Ectodermal cell (in vitro differentiated cells): ENCODE results near the gene TBC1D7.

Experiments used
- H3K27ac ChIP-seq: 2 replicates; pipeline ENCODE4 v1.7.0; 2013; ENCODE audit warnings: mild to moderate bottlenecking, low read depth, low read length; ENCODE audit not compliant: insufficient read depth, poor library complexity, severe bottlenecking
- H3K27me3 ChIP-seq: 2 replicates; pipeline ENCODE4 v1.7.0; 2013; ENCODE audit warnings: mild to moderate bottlenecking, low read length; ENCODE audit not compliant: insufficient read depth, control insufficient read depth, poor library complexity, severe bottlenecking
- H3K36me3 ChIP-seq: one replicate; pipeline ENCODE4 v1.7.0; 2013; ENCODE audit warnings: low read length; ENCODE audit not compliant: control insufficient read depth, insufficient read depth
- H3K4me1 ChIP-seq: one replicate; pipeline ENCODE4 v1.7.0; 2013; ENCODE audit warnings: low read length; ENCODE audit not compliant: control insufficient read depth, insufficient read depth
- H3K4me3 ChIP-seq: 2 replicates; pipeline ENCODE4 v1.7.0; 2013; ENCODE audit warnings: low read depth, low read length, control low read depth; ENCODE audit not compliant: insufficient read depth
- H3K9me3 ChIP-seq: 2 replicates; pipeline ENCODE4 v1.7.0; 2013; ENCODE audit warnings: mild to moderate bottlenecking, low read length, moderate library complexity; ENCODE audit not compliant: control insufficient read depth
- WGBS, 2 experiments: methylation state at CpG; one replicate each; pipeline ENCODE4 v1.1.7; 2013; ENCODE audit warnings: missing lambda C conversion rate in 2 of 2; 5-methylcytosine and 5-hydroxymethylcytosine counted together

TBC1D7 gene

GRCh38 chr6:13273931-13274706, 54.2 kb downstream of the TBC1D7 start:
- H3K27ac ChIP-seq: no peak overlapping the region
- H3K4me3 ChIP-seq: no peak overlapping the region
- no peaks in the 10 kb centered on the region for H3K36me3 ChIP-seq
- no peaks in the 10 kb centered on the region for H3K9me3 ChIP-seq
- no peaks in the 10 kb centered on the region for H3K27me3 ChIP-seq
- no peaks in the 10 kb centered on the region for H3K4me1 ChIP-seq
- 92 to 94% methylated on average over 20 to 21 of the region's 21 CpGs for WGBS, 2 experiments

- H3K36me3 ChIP-seq: no peaks in the 10 kb centered on the region
- no peak overlapping the region for H3K4me3 ChIP-seq
- no peaks in the 10 kb centered on the region for H3K9me3 ChIP-seq
- 90 to 94% methylated on average over 8 to 9 of the region's 10 CpGs for WGBS, 2 experiments
- no peaks in the 10 kb centered on the region for H3K4me1 ChIP-seq
- H3K27ac ChIP-seq: no peak overlapping the region
- no peaks in the 10 kb centered on the region for H3K27me3 ChIP-seq
Measured at GRCh38 chr6:13273202-13273930, 55.0 kb downstream of the TBC1D7 start.

GRCh38 chr6:13272131-13273046, 55.9 kb downstream of the TBC1D7 start:
- Histone ChIP-seq H3K4me1 (no peaks in the 10 kb centered on the region), H3K27me3 (no peaks in the 10 kb centered on the region), H3K4me3 (no peak overlapping the region), H3K9me3 (no peaks in the 10 kb centered on the region), H3K27ac (no peak overlapping the region), H3K36me3 (no peaks in the 10 kb centered on the region)
- WGBS, 2 experiments: 92 to 94% methylated on average over 24 of the region's 24 CpGs

- Histone ChIP-seq H3K36me3 (no peaks in the 10 kb centered on the region), H3K4me3 (no peak overlapping the region), H3K4me1 (no peaks in the 10 kb centered on the region), H3K27me3 (no peaks in the 10 kb centered on the region), H3K27ac (no peak overlapping the region), H3K9me3 (no peaks in the 10 kb centered on the region)
- WGBS, 2 experiments: 54 to 64% methylated on average over 8 of the region's 8 CpGs
Measured at GRCh38 chr6:13268913-13269518, 59.3 kb downstream of the TBC1D7 start.

GRCh38 chr6:13267142-13267651, 61.1 kb downstream of the TBC1D7 start:
- no peaks in the 10 kb centered on the region for H3K4me1 ChIP-seq
- H3K27ac ChIP-seq: no peak overlapping the region
- no peaks in the 10 kb centered on the region for H3K27me3 ChIP-seq
- no peaks in the 10 kb centered on the region for H3K9me3 ChIP-seq
- H3K36me3 ChIP-seq: no peaks in the 10 kb centered on the region
- 91 to 95% methylated on average over 2 of the region's 2 CpGs for WGBS, 2 experiments
- no peak overlapping the region for H3K4me3 ChIP-seq

GRCh38 chr6:13263669-13264068, 64.7 kb downstream of the TBC1D7 start:
- no peak overlapping the region for H3K4me3 ChIP-seq
- no peaks in the 10 kb centered on the region for H3K27me3 ChIP-seq
- WGBS, 2 experiments: 97 to 99% methylated on average over 5 to 6 of the region's 6 CpGs
- no peaks in the 10 kb centered on the region for H3K36me3 ChIP-seq
- no peak overlapping the region for H3K27ac ChIP-seq
- no peaks in the 10 kb centered on the region for H3K9me3 ChIP-seq
- H3K4me1 ChIP-seq: peaks cover 5% of the 10 kb centered on the region

- H3K9me3 ChIP-seq: no peaks in the 10 kb centered on the region
- no peaks in the 10 kb centered on the region for H3K36me3 ChIP-seq
- no peak overlapping the region for H3K27ac ChIP-seq
- 76 to 82% methylated on average over 1 of the region's 1 CpG for WGBS, 2 experiments
- H3K4me3 ChIP-seq: no peak overlapping the region
- H3K4me1 ChIP-seq: peaks cover 5% of the 10 kb centered on the region
- no peaks in the 10 kb centered on the region for H3K27me3 ChIP-seq
Measured at GRCh38 chr6:13262302-13263230, 65.8 kb downstream of the TBC1D7 start.

- Histone ChIP-seq H3K27ac (no peak overlapping the region), H3K4me3 (no peak overlapping the region), H3K4me1 (peaks cover 5% of the 10 kb centered on the region), H3K27me3 (no peaks in the 10 kb centered on the region), H3K36me3 (no peaks in the 10 kb centered on the region), H3K9me3 (no peaks in the 10 kb centered on the region)
- WGBS, 2 experiments: 82 to 98% methylated on average over 1 of the region's 1 CpG
Measured at GRCh38 chr6:13261464-13261994, 66.8 kb downstream of the TBC1D7 start.

GRCh38 chr6:13260831-13261230, 67.5 kb downstream of the TBC1D7 start:
- no peaks in the 10 kb centered on the region for H3K27me3 ChIP-seq
- H3K4me1 ChIP-seq: peaks cover 5% of the 10 kb centered on the region
- no peaks in the 10 kb centered on the region for H3K36me3 ChIP-seq
- H3K4me3 ChIP-seq: no peak overlapping the region
- no peaks in the 10 kb centered on the region for H3K9me3 ChIP-seq
- no peak overlapping the region for H3K27ac ChIP-seq
- 96 to 97% methylated on average over 5 of the region's 5 CpGs for WGBS, 2 experiments
